Right lobe of liver (tissue), 4 donors: ENCODE measurements around the gene RNF157.

ENCODE experiments used
- POLR2A ChIP-seq: fragments of 450-650 bp; IDR thresholded peaks from one replicate; pipeline ENCODE4 v1.6.1; 2017; ENCODE audit warnings: antibody characterized with exemption, mild to moderate bottlenecking
- TF ChIP-seq, protein P1 (sequence below), 4 donors: fragments of 200-600 bp in 3 of 4; fragments of 450-650 bp in 1 of 4; IDR thresholded peaks; one replicate each; pipeline versions ENCODE4 v1.5.1 to v1.8.0; 2016 to 2022; ENCODE audit warnings: antibody characterized with exemption in 4 of 4, mild to moderate bottlenecking in 2 of 4
- donor health status: DM: no; HTN: no; CAD: no.
- donor health status: DM: no; HTN: no; CAD: no.
- donor health status: DM: no; HTN: yes; CAD: no.

DNA sequence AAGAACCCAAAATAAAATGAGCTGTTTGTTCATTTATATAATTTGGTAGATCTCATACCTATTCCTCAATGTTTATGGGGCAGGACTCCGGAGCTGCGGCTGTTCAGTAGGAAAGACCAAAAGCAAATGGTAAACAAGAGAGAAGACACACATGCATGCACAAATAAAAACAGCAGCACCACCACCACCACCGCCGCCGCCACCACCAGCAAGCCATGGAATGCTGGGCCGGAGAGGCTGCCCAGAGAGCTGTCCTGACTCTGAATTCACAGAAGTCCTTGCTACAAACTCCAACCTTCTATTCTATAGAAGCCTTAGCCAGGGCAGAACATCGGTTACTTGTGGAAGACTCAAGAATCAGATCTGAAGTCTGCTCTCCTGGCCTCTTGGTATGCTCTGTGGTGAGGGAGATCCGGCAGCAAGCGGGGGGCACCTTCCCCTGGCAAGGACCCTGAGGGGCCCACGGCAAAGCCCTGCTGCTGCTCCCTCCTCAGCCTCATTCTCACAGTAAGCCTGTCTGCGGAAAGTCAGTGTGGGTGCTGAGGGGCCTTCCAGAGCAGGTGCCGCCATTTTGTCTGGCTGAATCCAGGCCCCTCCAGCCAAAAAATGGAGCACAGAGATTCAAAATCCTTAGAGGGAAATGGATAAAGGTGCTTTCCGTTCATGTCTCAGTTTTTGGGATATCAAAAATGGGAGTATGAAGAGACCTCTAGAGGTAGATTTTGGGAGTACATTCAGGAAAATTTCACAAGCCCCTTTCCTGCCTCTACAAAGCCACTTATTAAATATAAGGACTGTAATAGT is 92.9 kb downstream of the RNF157 start:
- TF ChIP-seq, protein P1, sequence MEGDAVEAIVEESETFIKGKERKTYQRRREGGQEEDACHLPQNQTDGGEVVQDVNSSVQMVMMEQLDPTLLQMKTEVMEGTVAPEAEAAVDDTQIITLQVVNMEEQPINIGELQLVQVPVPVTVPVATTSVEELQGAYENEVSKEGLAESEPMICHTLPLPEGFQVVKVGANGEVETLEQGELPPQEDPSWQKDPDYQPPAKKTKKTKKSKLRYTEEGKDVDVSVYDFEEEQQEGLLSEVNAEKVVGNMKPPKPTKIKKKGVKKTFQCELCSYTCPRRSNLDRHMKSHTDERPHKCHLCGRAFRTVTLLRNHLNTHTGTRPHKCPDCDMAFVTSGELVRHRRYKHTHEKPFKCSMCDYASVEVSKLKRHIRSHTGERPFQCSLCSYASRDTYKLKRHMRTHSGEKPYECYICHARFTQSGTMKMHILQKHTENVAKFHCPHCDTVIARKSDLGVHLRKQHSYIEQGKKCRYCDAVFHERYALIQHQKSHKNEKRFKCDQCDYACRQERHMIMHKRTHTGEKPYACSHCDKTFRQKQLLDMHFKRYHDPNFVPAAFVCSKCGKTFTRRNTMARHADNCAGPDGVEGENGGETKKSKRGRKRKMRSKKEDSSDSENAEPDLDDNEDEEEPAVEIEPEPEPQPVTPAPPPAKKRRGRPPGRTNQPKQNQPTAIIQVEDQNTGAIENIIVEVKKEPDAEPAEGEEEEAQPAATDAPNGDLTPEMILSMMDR (IDR thresholded peaks at IDR 0.05), result peak; percentile 48 to 65 (median 58)
- no peak for TF ChIP-seq POLR2A
